Vagina (tissue), 2 donors: Measurements from ENCODE around the gene USP25.

ENCODE experiments used
- POLR2AphosphoS5 ChIP-seq, 2 donors: sonication (generic); formaldehyde crosslinking; IDR thresholded peaks; one replicate each; pipeline ENCODE4 v1.9.0; 2017; ENCODE audit warnings: antibody characterized with exemption in 2 of 2, mild to moderate bottlenecking in 2 of 2, low read depth in 1 of 2; ENCODE audit not compliant: insufficient read depth in 1 of 2
- TF ChIP-seq, protein P1 (sequence below), 3 experiments: fragments of 450-650 bp in 2 of 3; fragments of 200-600 bp in 1 of 3; sonication (generic) in 1 of 3; IDR thresholded peaks; one replicate each; pipeline ENCODE4 v1.5.1; 2017 to 2019; ENCODE audit warnings: antibody characterized with exemption in 3 of 3, mild to moderate bottlenecking in 2 of 3, moderate library complexity in 2 of 3

DNA sequence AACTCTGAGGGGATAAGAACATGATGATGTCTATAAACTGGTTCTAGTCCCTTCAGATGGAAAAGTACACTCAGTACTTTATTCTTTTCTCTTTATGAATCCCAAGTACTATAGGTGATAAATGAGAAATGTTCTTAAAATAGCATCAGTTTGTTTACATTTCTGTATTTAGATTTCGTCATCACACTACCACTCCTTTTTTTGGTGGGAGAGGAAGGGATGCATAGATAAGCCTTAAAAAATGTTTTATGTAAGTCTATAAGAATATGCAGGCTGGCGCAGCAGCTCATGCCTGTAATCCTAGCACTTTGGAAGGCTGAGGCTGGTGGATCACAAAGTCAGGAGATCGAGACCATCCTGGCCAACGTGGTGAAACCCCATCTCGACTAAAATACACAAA is 144.8 kb downstream of the USP25 start:
- TF ChIP-seq, protein P1, sequence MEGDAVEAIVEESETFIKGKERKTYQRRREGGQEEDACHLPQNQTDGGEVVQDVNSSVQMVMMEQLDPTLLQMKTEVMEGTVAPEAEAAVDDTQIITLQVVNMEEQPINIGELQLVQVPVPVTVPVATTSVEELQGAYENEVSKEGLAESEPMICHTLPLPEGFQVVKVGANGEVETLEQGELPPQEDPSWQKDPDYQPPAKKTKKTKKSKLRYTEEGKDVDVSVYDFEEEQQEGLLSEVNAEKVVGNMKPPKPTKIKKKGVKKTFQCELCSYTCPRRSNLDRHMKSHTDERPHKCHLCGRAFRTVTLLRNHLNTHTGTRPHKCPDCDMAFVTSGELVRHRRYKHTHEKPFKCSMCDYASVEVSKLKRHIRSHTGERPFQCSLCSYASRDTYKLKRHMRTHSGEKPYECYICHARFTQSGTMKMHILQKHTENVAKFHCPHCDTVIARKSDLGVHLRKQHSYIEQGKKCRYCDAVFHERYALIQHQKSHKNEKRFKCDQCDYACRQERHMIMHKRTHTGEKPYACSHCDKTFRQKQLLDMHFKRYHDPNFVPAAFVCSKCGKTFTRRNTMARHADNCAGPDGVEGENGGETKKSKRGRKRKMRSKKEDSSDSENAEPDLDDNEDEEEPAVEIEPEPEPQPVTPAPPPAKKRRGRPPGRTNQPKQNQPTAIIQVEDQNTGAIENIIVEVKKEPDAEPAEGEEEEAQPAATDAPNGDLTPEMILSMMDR (IDR thresholded peaks at IDR 0.05): no peak
- TF ChIP-seq POLR2AphosphoS5 (IDR thresholded peaks at IDR 0.05; ENCODE audit: insufficient read depth in 1 of 2, low read depth in 1 of 2): no peak
